ENCODE measurements around the gene OR5A2. TPM values are rescaled to one million over a fixed set of nuclear protein-coding genes. Genes with fewer than 3 reads are reported as not detected.
"Not testable (repeated sequence)": the region's sequence is repeated elsewhere in the genome, so short reads cannot be mapped to it uniquely, and the experiment has no call there.

The OR5A2 gene
- total RNA-seq, 2 experiments from 2014 or later: not detected

- Mint-ChIP-seq H3K36me3 (no peaks in the 10 kb centered on the region), H3K27ac (no peak overlapping the region), H3K4me3 (no peak overlapping the region), H3K4me1 (peaks cover 4% of the 10 kb centered on the region), H3K9me3 (ENCODE audit: low read depth) (no peaks in the 10 kb centered on the region), H3K27me3 (peaks cover 30% of the 10 kb centered on the region)
- CTCF ChIA-PET: interaction anchor here (1.3 kb wide), 1 partner anchor 13 kb away, joined by 3 read pairs; no protein-coding TSS in a partner anchor
- ATAC-seq (no peak), DNase-seq (no peak)
Observed at GRCh38 chr11:59418156-59418555, 8.1 kb downstream of the OR5A2 start.

GRCh38 chr11:59417023-59417422, 9.2 kb downstream of the OR5A2 start:
- Mint-ChIP-seq H3K4me3 (no peak overlapping the region), H3K4me1 (no peaks in the 10 kb centered on the region), H3K9me3 (ENCODE audit: low read depth) (no peaks in the 10 kb centered on the region), H3K36me3 (no peaks in the 10 kb centered on the region), H3K27ac (no peak overlapping the region), H3K27me3 (peaks cover 32% of the 10 kb centered on the region)
- DNase-seq: no peak
- CTCF ChIA-PET: no interaction called here
- ATAC-seq: no peak

GRCh38 chr11:59416613-59417012, 9.6 kb downstream of the OR5A2 start:
- CTCF ChIA-PET: no interaction called here
- Mint-ChIP-seq H3K4me1 (no peaks in the 10 kb centered on the region), H3K27ac (no peak overlapping the region), H3K36me3 (no peaks in the 10 kb centered on the region), H3K27me3 (peaks cover 32% of the 10 kb centered on the region), H3K4me3 (no peak overlapping the region), H3K9me3 (ENCODE audit: low read depth) (no peaks in the 10 kb centered on the region)
- DNase-seq (no peak), ATAC-seq (no peak)

- CTCF ChIA-PET: interaction anchor here (0.9 kb wide), 2 partner anchors 14 to 244 kb away, joined by 4 to 5 read pairs; no protein-coding TSS in a partner anchor
- ATAC-seq: no peak
- H3K27ac Mint-ChIP-seq: no peak overlapping the region
- H3K27me3 Mint-ChIP-seq: peaks cover 32% of the 10 kb centered on the region
- DNase-seq: no peak
- no peaks in the 10 kb centered on the region for H3K4me1 Mint-ChIP-seq
- H3K4me3 Mint-ChIP-seq: no peak overlapping the region
- H3K36me3 Mint-ChIP-seq: no peaks in the 10 kb centered on the region
- no peaks in the 10 kb centered on the region for H3K9me3 Mint-ChIP-seq (ENCODE audit: low read depth)
Observed at GRCh38 chr11:59415111-59415510, 11.1 kb downstream of the OR5A2 start.

GRCh38 chr11:59413646-59414045, 12.6 kb downstream of the OR5A2 start:
- H3K9me3 Mint-ChIP-seq (ENCODE audit: low read depth): no peaks in the 10 kb centered on the region
- no peak for ATAC-seq
- CTCF ChIA-PET: no interaction called here

GRCh38 chr11:59403546-59403945, 22.7 kb downstream of the OR5A2 start:
- no peaks in the 10 kb centered on the region for H3K4me1 Mint-ChIP-seq
- H3K27me3 Mint-ChIP-seq: no peaks in the 10 kb centered on the region
- H3K36me3 Mint-ChIP-seq: no peaks in the 10 kb centered on the region
- H3K9me3 Mint-ChIP-seq (ENCODE audit: low read depth): peaks cover 12% of the 10 kb centered on the region
- ATAC-seq: no peak
- H3K27ac Mint-ChIP-seq: no peak overlapping the region
- no peak for DNase-seq
- H3K4me3 Mint-ChIP-seq: no peak overlapping the region
- CTCF ChIA-PET: no interaction called here

More at GRCh38 chr11:59413646-59414045, 12.6 kb downstream of the OR5A2 start:
- Mint-ChIP-seq H3K36me3 (no peaks in the 10 kb centered on the region), H3K27ac (no peak overlapping the region), H3K4me3 (no peak overlapping the region), H3K4me1 (no peaks in the 10 kb centered on the region), H3K27me3 (peaks cover 23% of the 10 kb centered on the region)
- DNase-seq: no peak

GRCh38 chr11:59401262-59401552, 25.0 kb downstream of the OR5A2 start:
- H3K27ac Mint-ChIP-seq: no peak overlapping the region
- H3K27me3 Mint-ChIP-seq: no peaks in the 10 kb centered on the region
- no peak overlapping the region for H3K4me3 Mint-ChIP-seq
- DNase-seq: no peak
- H3K4me1 Mint-ChIP-seq: no peaks in the 10 kb centered on the region
- CTCF ChIA-PET: no interaction called here
- H3K9me3 Mint-ChIP-seq (ENCODE audit: low read depth): peaks cover 12% of the 10 kb centered on the region
- no peaks in the 10 kb centered on the region for H3K36me3 Mint-ChIP-seq
- ATAC-seq: no peak

DNA sequence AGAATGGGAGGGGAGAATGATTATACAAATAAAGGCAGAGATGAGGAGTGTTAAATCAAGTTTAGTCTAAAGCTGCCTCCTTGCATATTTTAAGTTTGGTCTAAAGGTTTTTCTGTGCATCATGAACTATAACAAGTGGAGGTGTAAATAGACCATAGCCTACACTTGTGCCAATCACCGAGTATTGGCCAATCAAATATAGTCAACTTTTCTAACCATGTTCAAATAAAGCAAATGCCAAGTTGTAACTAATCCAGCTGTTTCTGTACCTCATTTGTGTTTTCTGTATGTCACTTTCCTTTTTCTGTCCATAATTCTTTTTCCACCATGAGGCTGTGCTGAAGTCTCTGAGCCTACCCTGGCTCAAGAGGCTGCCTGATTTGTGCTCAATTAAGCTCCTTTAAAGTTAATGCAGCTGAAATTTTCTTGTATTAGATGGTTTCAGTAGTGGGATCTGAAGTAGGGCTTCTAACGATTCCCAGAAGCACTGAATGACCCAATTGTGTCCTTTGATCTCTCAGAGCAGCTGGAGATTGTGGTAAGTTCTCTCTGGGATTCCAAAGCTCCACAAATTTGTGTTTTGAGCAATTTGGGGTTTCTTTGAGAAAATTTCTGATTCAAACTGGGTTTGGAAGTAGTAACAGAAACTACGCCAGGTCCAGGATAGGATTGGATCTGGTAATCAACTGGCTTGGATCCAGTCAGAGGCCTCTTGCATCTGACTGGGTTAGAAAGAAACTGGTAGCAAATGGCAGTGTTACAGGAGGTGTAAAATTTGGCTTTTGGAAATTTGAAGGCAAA, 25.6 kb downstream of the OR5A2 start:
- DNase-seq (no peak), ATAC-seq (no peak)
- no peaks in the 10 kb centered on the region for H3K36me3 Mint-ChIP-seq
- peaks cover 12% of the 10 kb centered on the region for H3K9me3 Mint-ChIP-seq (ENCODE audit: low read depth)
- H3K4me1 Mint-ChIP-seq: no peaks in the 10 kb centered on the region
- H3K27me3 Mint-ChIP-seq: no peaks in the 10 kb centered on the region
- CTCF ChIA-PET: no interaction called here
- H3K4me3 Mint-ChIP-seq: no peak overlapping the region
- H3K27ac Mint-ChIP-seq: no peak overlapping the region

DNA sequence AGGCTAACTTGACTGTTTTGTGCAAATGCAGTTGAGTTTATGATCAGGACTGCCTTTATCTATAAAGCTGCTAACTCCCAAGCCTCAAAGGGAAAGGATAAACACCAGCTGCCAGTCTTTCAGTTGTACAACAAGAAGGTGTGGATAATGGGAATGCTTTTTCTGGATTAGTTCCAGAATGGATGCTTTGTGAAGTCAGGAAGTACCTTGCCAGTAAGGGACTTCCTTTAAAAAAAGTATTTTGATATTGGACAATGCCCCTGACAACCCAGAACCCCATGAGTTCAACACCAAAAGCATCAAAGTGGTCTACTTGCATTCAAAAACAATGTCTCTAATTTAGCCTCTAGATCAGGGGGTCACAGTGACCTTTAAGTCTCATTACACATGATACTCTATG, 32.0 kb downstream of the OR5A2 start:
- Mint-ChIP-seq H3K27ac (no peak overlapping the region), H3K27me3 (no peaks in the 10 kb centered on the region), H3K4me3 (no peak overlapping the region), H3K9me3 (ENCODE audit: low read depth) (no peaks in the 10 kb centered on the region), H3K36me3 (no peaks in the 10 kb centered on the region), H3K4me1 (no peaks in the 10 kb centered on the region)
- CTCF ChIA-PET: no interaction called here
- no peak for DNase-seq
- no peak for ATAC-seq

GRCh38 chr11:59380263-59381059, 45.8 kb downstream of the OR5A2 start:
- CTCF ChIA-PET: no interaction called here
- ATAC-seq: no peak
- no peaks in the 10 kb centered on the region for H3K9me3 Mint-ChIP-seq (ENCODE audit: low read depth)
- H3K36me3 Mint-ChIP-seq: no peaks in the 10 kb centered on the region
- no peak overlapping the region for H3K27ac Mint-ChIP-seq
- H3K4me3 Mint-ChIP-seq: no peak overlapping the region
- no peaks in the 10 kb centered on the region for H3K4me1 Mint-ChIP-seq
- no peaks in the 10 kb centered on the region for H3K27me3 Mint-ChIP-seq
- no peak for DNase-seq

DNA sequence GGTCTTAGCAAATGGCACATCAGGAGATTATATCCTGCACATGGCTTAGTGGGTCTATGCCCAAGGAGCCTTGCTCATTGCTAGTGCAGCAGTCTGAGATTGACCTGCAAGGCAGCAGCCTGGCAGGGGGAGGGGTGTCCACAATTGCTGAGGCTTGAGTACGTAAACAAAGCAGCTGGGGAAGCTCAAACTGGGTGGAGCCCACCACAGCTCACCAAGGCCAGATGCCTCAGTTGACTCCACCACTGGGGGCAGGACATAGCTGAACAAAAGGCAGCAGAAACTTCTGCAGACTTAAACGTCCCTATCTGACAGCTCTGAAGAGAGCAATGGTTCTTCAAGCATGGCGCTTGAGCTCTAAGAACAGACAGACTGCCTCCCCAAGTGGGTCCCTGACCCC, 53.9 kb downstream of the OR5A2 start:
- H3K36me3 Mint-ChIP-seq; H3K4me3 Mint-ChIP-seq; DNase-seq; H3K4me1 Mint-ChIP-seq; CTCF ChIA-PET; ATAC-seq; H3K9me3 Mint-ChIP-seq (ENCODE audit: low read depth); H3K27me3 Mint-ChIP-seq; H3K27ac Mint-ChIP-seq: not testable (repeated sequence)

DNA sequence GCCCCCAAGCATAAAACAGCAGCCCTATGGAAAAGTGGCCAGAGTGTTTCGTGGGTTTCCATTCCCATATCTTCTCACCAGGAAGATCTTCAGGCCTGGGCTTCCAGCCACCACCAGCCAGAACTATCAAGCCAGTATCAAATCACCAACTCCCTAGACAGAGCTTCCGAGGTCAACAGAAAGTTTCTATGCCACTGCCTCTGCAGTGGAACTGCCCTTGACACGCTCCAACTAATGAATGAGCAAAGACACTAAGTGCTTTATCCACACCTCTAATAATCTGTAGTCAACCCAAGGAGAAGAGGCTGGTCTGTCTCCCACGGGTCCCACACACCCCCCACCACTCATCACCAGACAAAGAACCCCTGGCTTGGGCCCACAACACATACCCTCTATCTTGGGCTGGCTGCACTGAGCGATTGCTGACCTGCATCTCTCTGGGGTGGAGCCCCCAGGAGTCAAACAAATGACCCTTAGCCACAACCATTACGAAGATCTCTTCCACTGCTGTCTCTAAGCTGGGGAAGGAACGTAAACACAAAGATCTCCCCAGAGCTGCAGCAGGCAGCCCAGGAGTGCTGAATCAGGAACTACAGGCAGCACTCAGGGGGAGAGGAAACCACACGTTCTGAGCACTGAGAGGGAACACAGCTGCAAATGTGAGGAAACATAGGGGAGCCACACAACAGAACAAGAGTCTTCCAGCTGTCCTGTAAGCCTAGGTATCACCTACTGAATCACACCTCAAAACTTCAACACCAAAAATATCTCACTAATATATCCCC, 57.8 kb downstream of the OR5A2 start:
- no peaks in the 10 kb centered on the region for H3K4me1 Mint-ChIP-seq
- CTCF ChIA-PET: no interaction called here
- no peak overlapping the region for H3K4me3 Mint-ChIP-seq
- H3K27me3 Mint-ChIP-seq: no peaks in the 10 kb centered on the region
- H3K27ac Mint-ChIP-seq: no peak overlapping the region
- no peak for DNase-seq
- no peaks in the 10 kb centered on the region for H3K36me3 Mint-ChIP-seq
- no peak for ATAC-seq
- H3K9me3 Mint-ChIP-seq (ENCODE audit: low read depth): no peaks in the 10 kb centered on the region
